Measurements from ENCODE around the gene PTPN11. TPM values are rescaled to one million over a fixed set of nuclear protein-coding genes. Genes with fewer than 3 reads are reported as not detected.
"Not testable (repeated sequence)": the region's sequence is repeated elsewhere in the genome, so short reads cannot be mapped to it uniquely, and the experiment has no call there.

The PTPN11 gene
- total and polyA plus RNA-seq, 2 experiments from 2014 or later, result 40.9 to 55.8 TPM

- Histone ChIP-seq H3K27me3 (no peaks in the 10 kb centered on the region), H3K9me3 (ENCODE audit: low read depth) (no peaks in the 10 kb centered on the region), H3K4me3 (no peak overlapping the region), H3K36me3 (no peaks in the 10 kb centered on the region), H3K4me1 (ENCODE audit: low read depth) (no peaks in the 10 kb centered on the region), H3K27ac (no peak overlapping the region)
- TF ChIP-seq CTCF (IDR thresholded peaks at IDR 0.05; ENCODE audit: low read depth, low read length), result no peak
- DNase-seq (ENCODE audit: low read depth in 1 of 2, low spot score in 1 of 2), result no peak
Measured at GRCh38 chr12:112413855-112414625, 4.7 kb upstream of the PTPN11 start.

DNA sequence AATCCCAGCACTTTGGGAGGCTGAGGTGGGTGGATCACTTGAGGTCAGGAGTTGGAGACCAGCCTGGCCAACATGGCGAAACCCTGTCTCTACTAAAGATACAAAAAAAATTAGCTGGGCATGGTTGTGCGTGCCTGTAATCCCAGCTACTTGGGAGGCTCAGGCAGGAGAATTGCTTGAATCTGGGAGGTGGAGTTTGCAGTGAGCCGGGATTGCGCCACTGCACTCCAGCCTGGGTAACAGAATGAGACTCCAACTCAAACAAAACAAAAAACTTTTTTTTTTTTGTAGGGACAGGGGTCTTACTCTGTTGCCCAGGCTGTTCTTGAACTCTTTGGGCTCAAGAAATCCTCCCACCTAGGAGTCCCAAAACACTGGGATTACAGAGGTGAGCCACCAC, 3.3 kb upstream of the PTPN11 start:
- H3K9me3 ChIP-seq (ENCODE audit: low read depth); DNase-seq (ENCODE audit: low read depth in 1 of 2, low spot score in 1 of 2); H3K4me1 ChIP-seq (ENCODE audit: low read depth); H3K4me3 ChIP-seq; H3K36me3 ChIP-seq; H3K27me3 ChIP-seq; H3K27ac ChIP-seq: not testable (repeated sequence)

DNA sequence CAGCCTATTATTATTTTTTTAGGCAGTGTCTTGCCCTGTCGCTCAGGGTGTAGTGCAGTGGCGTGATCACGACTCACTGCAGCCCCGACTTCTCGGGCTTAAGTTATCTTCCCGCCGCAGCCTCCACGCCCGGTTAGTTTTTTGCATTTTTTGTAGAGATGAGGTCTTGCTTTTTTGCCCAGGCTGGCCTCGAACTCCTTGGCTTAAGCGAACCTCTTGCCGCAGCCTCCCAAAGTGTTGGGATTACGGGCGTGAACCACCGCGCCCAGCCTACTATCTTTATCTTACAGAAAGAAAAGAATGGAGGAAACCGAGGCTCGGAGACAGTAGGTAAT, 507 bp upstream of the PTPN11 start:
- H3K9me3 ChIP-seq (ENCODE audit: low read depth), result no peaks in the 10 kb centered on the region
- peak overlapping the region; percentile 53 for H3K4me3 ChIP-seq
- no peak for TF ChIP-seq CTCF (IDR thresholded peaks at IDR 0.05; ENCODE audit: low read depth, low read length)
- no peak for DNase-seq (ENCODE audit: low read depth in 1 of 2, low spot score in 1 of 2)
- peak overlapping the region; percentile 98 for H3K27ac ChIP-seq
- H3K36me3 ChIP-seq, result no peaks in the 10 kb centered on the region
- H3K4me1 ChIP-seq (ENCODE audit: low read depth), result no peaks in the 10 kb centered on the region
- no peaks in the 10 kb centered on the region for H3K27me3 ChIP-seq

DNA sequence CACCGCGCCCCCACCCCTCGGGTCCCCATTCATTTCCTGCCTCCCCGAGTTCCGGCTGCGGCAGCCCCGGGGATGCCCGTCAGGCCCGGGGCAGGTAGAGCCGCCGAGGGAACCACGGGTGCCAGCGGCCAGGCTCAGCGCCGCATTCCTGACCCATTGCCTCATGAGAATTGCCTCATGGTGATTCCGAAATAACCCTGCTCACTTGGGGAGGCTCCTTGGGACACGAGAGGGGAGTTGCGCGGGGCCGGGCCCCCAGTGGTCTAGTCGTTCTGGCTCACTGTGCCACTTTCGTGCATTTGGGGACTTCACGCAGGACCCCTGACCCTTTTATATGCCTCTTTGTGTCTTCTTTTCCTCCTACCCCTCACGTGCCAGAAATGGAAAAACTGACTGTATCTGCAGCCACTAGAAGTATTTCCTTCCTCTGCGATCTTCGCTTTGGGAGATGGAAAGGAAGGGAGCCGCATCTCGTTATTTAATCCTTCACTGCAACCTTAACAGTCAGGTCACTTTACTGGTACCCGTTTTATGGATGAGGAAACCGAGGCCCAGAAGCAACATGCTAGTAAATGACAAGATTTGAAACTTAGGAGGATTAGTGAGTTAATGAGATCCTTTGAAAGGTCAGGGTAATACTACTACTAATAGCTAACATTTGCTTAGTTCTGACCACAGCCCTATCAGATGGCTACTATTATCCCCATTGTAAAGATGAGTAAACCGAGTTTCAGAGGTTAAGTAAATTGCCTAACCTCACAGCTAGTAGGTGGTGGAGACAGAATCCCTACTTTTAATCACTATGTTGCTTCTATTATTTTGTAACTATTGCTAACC, 768 bp downstream of the PTPN11 start:
- Histone ChIP-seq H3K27me3 (no peaks in the 10 kb centered on the region), H3K36me3 (no peaks in the 10 kb centered on the region), H3K27ac (peak overlapping the region; percentile 98), H3K4me1 (ENCODE audit: low read depth) (no peaks in the 10 kb centered on the region), H3K4me3 (peak overlapping the region; percentile 53), H3K9me3 (ENCODE audit: low read depth) (no peaks in the 10 kb centered on the region)
- peak; percentile 79 to 88 for DNase-seq (ENCODE audit: low read depth in 1 of 2, low spot score in 1 of 2)
- TF ChIP-seq CTCF (IDR thresholded peaks at IDR 0.05; ENCODE audit: low read depth, low read length), result no peak

DNA sequence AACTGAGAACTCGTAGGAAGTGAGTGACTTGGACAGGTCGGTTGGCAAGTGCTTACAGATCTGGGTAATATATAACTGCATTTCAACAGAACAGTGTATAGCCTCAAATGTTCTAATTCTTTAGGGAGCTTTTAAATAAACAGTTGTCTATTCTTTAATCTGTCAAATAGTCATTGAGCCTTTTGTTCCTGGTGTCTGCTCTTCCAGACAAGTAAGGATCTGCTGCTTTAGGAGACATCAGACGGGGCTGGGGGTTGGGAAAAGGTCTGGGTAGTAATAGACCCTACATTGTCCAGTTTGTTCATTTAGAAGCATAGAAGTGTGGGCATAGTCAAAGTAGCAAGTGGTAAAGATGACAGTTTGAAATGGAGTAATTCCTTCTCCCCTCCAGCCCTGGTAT, 2.0 kb downstream of the PTPN11 start:
- Histone ChIP-seq H3K4me3 (no peak overlapping the region), H3K9me3 (ENCODE audit: low read depth) (no peaks in the 10 kb centered on the region), H3K27ac (no peak overlapping the region), H3K36me3 (no peaks in the 10 kb centered on the region), H3K4me1 (ENCODE audit: low read depth) (no peaks in the 10 kb centered on the region), H3K27me3 (no peaks in the 10 kb centered on the region)
- DNase-seq (ENCODE audit: low read depth in 1 of 2, low spot score in 1 of 2), result no peak
- TF ChIP-seq CTCF (IDR thresholded peaks at IDR 0.05; ENCODE audit: low read depth, low read length), result no peak

- Histone ChIP-seq H3K4me1 (ENCODE audit: low read depth) (no peaks in the 10 kb centered on the region), H3K9me3 (ENCODE audit: low read depth) (no peaks in the 10 kb centered on the region), H3K27me3 (no peaks in the 10 kb centered on the region), H3K27ac (no peak overlapping the region), H3K36me3 (no peaks in the 10 kb centered on the region), H3K4me3 (no peak overlapping the region)
- no peak for TF ChIP-seq CTCF (IDR thresholded peaks at IDR 0.05; ENCODE audit: low read depth, low read length)
- DNase-seq (ENCODE audit: low read depth in 1 of 2, low spot score in 1 of 2), result no peak
Measured at GRCh38 chr12:112421363-112421762, 2.6 kb downstream of the PTPN11 start.
